ENCODE results near the gene MPDZ. TPM values are rescaled to one million over a fixed set of nuclear protein-coding genes. Genes with fewer than 3 reads are reported as not detected.

Gene MPDZ
- total RNA-seq, 4 donors from 2014 or later = 17.9 to 29.6 (median 23.5) TPM

GRCh38 chr9:13291718-13292117 lies 12.2 kb upstream of the MPDZ start:
- Histone ChIP-seq H3K4me3 (no peak overlapping the region), H3K27me3 (no peaks in the 10 kb centered on the region), H3K36me3 (no peaks in the 10 kb centered on the region), H3K9me3 (no peaks in the 10 kb centered on the region), H3K4me1 (no peaks in the 10 kb centered on the region), H3K27ac (no peak overlapping the region)
- intact Hi-C loops (cut with DNase I; ENCODE audit: low total_unique reads) = no loop called here
- ATAC-seq = no peak
- in situ Hi-C loops (cut with MboI; ENCODE audit: low sequenced_read_pairs in 4 of 4) = no loop called here
- TF ChIP-seq POLR2A (IDR thresholded peaks at IDR 0.05) (no peak), CTCF (IDR thresholded peaks at IDR 0.05 in 4 of 5, conservative IDR thresholded peaks at IDR 0.05 in 1 of 5) (no peak)
- DNase-seq = no peak

GRCh38 chr9:13284011-13284410 lies 4.5 kb upstream of the MPDZ start:
- intact Hi-C loops (cut with DNase I; ENCODE audit: low total_unique reads) = no loop called here

GRCh38 chr9:13282998-13283397 lies 3.5 kb upstream of the MPDZ start:
- ATAC-seq (no peak), DNase-seq (no peak)
- TF ChIP-seq POLR2A (IDR thresholded peaks at IDR 0.05) (no peak), CTCF (IDR thresholded peaks at IDR 0.05 in 4 of 5, conservative IDR thresholded peaks at IDR 0.05 in 1 of 5) (no peak)
- Histone ChIP-seq H3K27me3 (no peaks in the 10 kb centered on the region), H3K27ac (no peak overlapping the region), H3K9me3 (no peaks in the 10 kb centered on the region), H3K4me3 (no peak overlapping the region), H3K36me3 (no peaks in the 10 kb centered on the region), H3K4me1 (peaks cover 0 to 5% of the 10 kb centered on the region in 2 donors)
- intact Hi-C loops (cut with DNase I; ENCODE audit: low total_unique reads) (no loop called here), in situ Hi-C loops (cut with MboI; ENCODE audit: low sequenced_read_pairs in 4 of 4) (no loop called here)

More at GRCh38 chr9:13284011-13284410, 4.5 kb upstream of the MPDZ start:
- ATAC-seq (no peak), DNase-seq (no peak)
- no peak overlapping the region for H3K4me3 ChIP-seq
- in situ Hi-C loops (cut with MboI; ENCODE audit: low sequenced_read_pairs in 4 of 4) = no loop called here
- TF ChIP-seq CTCF (IDR thresholded peaks at IDR 0.05 in 4 of 5, conservative IDR thresholded peaks at IDR 0.05 in 1 of 5) (no peak), POLR2A (IDR thresholded peaks at IDR 0.05) (no peak)
- H3K4me1 ChIP-seq = peaks cover 0 to 5% of the 10 kb centered on the region in 2 donors
- no peak overlapping the region for H3K27ac ChIP-seq
- no peaks in the 10 kb centered on the region for H3K9me3 ChIP-seq
- H3K36me3 ChIP-seq = no peaks in the 10 kb centered on the region
- H3K27me3 ChIP-seq = no peaks in the 10 kb centered on the region

GRCh38 chr9:13281356-13282016 lies 2.0 kb upstream of the MPDZ start:
- DNase-seq (no peak), ATAC-seq (no peak)
- Histone ChIP-seq H3K27me3 (no peaks in the 10 kb centered on the region), H3K4me1 (peaks cover 2 to 5% of the 10 kb centered on the region in 2 donors), H3K27ac (no peak overlapping the region), H3K9me3 (no peaks in the 10 kb centered on the region), H3K36me3 (no peaks in the 10 kb centered on the region), H3K4me3 (no peak overlapping the region)
- in situ Hi-C loops (cut with MboI; ENCODE audit: low sequenced_read_pairs in 4 of 4) = no loop called here
- TF ChIP-seq CTCF (IDR thresholded peaks at IDR 0.05 in 4 of 5, conservative IDR thresholded peaks at IDR 0.05 in 1 of 5) (no peak), POLR2A (IDR thresholded peaks at IDR 0.05) (no peak)
- intact Hi-C loops (cut with DNase I; ENCODE audit: low total_unique reads) = no loop called here

All from gastrocnemius medialis (tissue), 4 donors.